Calu3 (cell line): Measurements from ENCODE around the gene ANKS1B. TPM values are rescaled to one million over a fixed set of nuclear protein-coding genes. Genes with fewer than 3 reads are reported as not detected.

Experiments
- BruUV-seq: library from RNA; stranded (reverse); fragments of 400-500 nt; replicated peaks from 2 replicates; lab custom pipeline; 2021; lab: Mats Ljungman, UMichigan
- CTCF ChIA-PET: fragments of 300-600 bp; sonication (Branson Sonifier 250); formaldehyde crosslinking; loops from one replicate; lab custom pipeline; 2022; ENCODE audit warnings: antibody characterized with exemption; lab: Charles Lee
- DNase-seq: peaks from one replicate; pipeline ENCODE4 v3.0.0; 2022
- H3K27ac Mint-ChIP-seq: one replicate; pipeline ENCODE4 v1.8.0; 2022; ENCODE audit warnings: mixed read lengths; ENCODE audit not compliant: unreplicated experiment
- H3K27me3 Mint-ChIP-seq: one replicate; pipeline ENCODE4 v1.8.0; 2022; ENCODE audit warnings: mixed read lengths; ENCODE audit not compliant: unreplicated experiment
- H3K36me3 Mint-ChIP-seq: one replicate; pipeline ENCODE4 v1.8.0; 2022; ENCODE audit warnings: mild to moderate bottlenecking, moderate library complexity, mixed read lengths; ENCODE audit not compliant: insufficient read depth, unreplicated experiment
- H3K4me1 Mint-ChIP-seq: one replicate; pipeline ENCODE4 v1.8.0; 2022; ENCODE audit warnings: mild to moderate bottlenecking, low read depth, mixed read lengths; ENCODE audit not compliant: unreplicated experiment
- H3K4me3 Mint-ChIP-seq: one replicate; pipeline ENCODE4 v1.8.0; 2022; ENCODE audit warnings: mild to moderate bottlenecking, low read depth, moderate library complexity, mixed read lengths; ENCODE audit not compliant: unreplicated experiment
- H3K9me3 Mint-ChIP-seq: one replicate; pipeline ENCODE4 v1.8.0; 2022; ENCODE audit warnings: low read depth, mixed read lengths; ENCODE audit not compliant: unreplicated experiment
- intact Hi-C: fragments of 100-400 bp; cut with micrococcal nuclease; formaldehyde crosslinking; loops from one replicate; pipeline ENCODE4 v1.10.0; 2022; ENCODE audit not compliant: unreplicated experiment
- total RNA-seq: library from RNA; stranded (reverse); gene quantifications from 2 replicates; pipeline ENCODE4 v1.2.3, GENCODE V29; 2022
- TF ChIP-seq, protein P1 (sequence below): fragments of 200-600 bp; IDR thresholded peaks from one replicate; pipeline ENCODE4 v1.8.0; 2022; ENCODE audit warnings: antibody characterized with exemption; ENCODE audit not compliant: unreplicated experiment

The ANKS1B gene
- total RNA-seq, 1 experiment from 2014 or later = 1.7 TPM

DNA sequence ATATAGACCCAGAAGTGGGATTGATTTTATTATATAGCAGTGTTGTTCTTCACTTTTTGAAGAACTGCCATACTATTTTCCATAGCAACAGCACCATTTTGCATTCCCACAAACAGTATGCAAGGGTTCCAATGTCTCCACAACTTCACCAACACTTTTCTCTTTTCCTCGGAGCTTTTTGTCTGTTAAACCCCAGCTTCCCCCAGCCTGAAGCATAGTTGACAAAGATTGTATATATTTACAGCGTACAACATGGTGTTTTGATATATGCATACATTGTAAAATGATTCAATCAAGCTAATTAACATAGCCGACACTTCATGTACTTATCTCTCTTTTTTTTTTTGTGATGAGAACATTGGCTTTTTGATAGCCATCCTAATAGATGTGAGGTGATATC, 982.6 kb downstream of the ANKS1B start:
- TF ChIP-seq, protein P1, sequence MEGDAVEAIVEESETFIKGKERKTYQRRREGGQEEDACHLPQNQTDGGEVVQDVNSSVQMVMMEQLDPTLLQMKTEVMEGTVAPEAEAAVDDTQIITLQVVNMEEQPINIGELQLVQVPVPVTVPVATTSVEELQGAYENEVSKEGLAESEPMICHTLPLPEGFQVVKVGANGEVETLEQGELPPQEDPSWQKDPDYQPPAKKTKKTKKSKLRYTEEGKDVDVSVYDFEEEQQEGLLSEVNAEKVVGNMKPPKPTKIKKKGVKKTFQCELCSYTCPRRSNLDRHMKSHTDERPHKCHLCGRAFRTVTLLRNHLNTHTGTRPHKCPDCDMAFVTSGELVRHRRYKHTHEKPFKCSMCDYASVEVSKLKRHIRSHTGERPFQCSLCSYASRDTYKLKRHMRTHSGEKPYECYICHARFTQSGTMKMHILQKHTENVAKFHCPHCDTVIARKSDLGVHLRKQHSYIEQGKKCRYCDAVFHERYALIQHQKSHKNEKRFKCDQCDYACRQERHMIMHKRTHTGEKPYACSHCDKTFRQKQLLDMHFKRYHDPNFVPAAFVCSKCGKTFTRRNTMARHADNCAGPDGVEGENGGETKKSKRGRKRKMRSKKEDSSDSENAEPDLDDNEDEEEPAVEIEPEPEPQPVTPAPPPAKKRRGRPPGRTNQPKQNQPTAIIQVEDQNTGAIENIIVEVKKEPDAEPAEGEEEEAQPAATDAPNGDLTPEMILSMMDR = no peak
- no peaks in the 10 kb centered on the region for H3K36me3 Mint-ChIP-seq
- BruUV-seq = no TSS peak
- H3K27me3 Mint-ChIP-seq = peaks cover 43% of the 10 kb centered on the region
- intact Hi-C loops = no loop called here
- no peaks in the 10 kb centered on the region for H3K9me3 Mint-ChIP-seq
- no peaks in the 10 kb centered on the region for H3K4me1 Mint-ChIP-seq
- H3K27ac Mint-ChIP-seq = no peak overlapping the region
- CTCF ChIA-PET = no interaction called here
- DNase-seq = no peak
- no peak overlapping the region for H3K4me3 Mint-ChIP-seq

- no peak overlapping the region for H3K4me3 Mint-ChIP-seq
- TF ChIP-seq, protein P1 = no peak
- CTCF ChIA-PET = interaction anchor here (0.5 to 1.5 kb wide), 4 partner anchors 31 to 467 kb away, joined by 3 to 15 read pairs (median 8); no protein-coding TSS in a partner anchor
These were observed 985.2 kb downstream of the ANKS1B start for GRCh38 chr12:98999559-98999958.

DNA sequence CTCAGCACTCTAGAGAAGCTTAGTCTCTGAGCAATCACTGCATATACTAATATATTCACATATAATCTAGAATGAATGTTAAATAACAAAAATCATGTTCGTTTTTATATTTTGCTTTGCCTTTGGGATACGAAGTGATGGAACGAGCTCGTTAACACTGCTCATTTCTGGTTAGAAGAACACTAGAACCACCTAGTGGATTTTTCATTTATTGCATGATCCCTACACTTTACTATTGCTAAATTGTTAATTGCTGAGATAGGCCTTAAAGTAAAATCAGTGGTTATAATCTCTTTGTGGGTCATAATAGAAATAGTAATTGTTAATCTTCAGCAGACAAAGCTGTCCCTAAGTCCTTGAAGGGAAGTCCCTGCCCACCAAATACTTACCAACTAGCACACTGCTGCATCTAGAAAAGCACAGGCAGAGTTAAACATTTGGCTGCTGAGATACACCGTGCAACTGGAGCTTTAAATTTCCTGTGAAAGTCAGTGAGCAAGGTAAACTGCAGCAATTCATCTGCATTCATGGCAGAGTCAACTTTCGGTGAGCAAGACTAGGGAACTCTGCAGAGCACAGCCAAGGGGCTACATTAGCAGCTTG, 985.9 kb downstream of the ANKS1B start:
- H3K36me3 Mint-ChIP-seq = no peaks in the 10 kb centered on the region
- no peak overlapping the region for H3K4me3 Mint-ChIP-seq
- no peaks in the 10 kb centered on the region for H3K9me3 Mint-ChIP-seq
- CTCF ChIA-PET = interaction anchor here (0.6 to 1.6 kb wide), 13 partner anchors 8 to 1247 kb away, joined by 3 to 15 read pairs (median 3); no protein-coding TSS in a partner anchor
- BruUV-seq = no TSS peak
- peaks cover 18% of the 10 kb centered on the region for H3K27me3 Mint-ChIP-seq
- H3K27ac Mint-ChIP-seq = no peak overlapping the region
- intact Hi-C loops = loop anchor here (1.0 to 5.0 kb wide), 6 partner anchors 256 to 581 kb away; no protein-coding TSS in a partner anchor
- H3K4me1 Mint-ChIP-seq = no peaks in the 10 kb centered on the region
- TF ChIP-seq, protein P1 = peak; percentile 40
- no peak for DNase-seq

More at GRCh38 chr12:98999559-98999958, 985.2 kb downstream of the ANKS1B start:
- no peak for DNase-seq
- Mint-ChIP-seq H3K27ac (no peak overlapping the region), H3K4me1 (no peaks in the 10 kb centered on the region), H3K36me3 (no peaks in the 10 kb centered on the region), H3K9me3 (no peaks in the 10 kb centered on the region), H3K27me3 (peaks cover 18% of the 10 kb centered on the region)
- no TSS peak for BruUV-seq
- intact Hi-C loops = loop anchor here (2.0 to 5.0 kb wide), 3 partner anchors 257 to 582 kb away; no protein-coding TSS in a partner anchor

DNA sequence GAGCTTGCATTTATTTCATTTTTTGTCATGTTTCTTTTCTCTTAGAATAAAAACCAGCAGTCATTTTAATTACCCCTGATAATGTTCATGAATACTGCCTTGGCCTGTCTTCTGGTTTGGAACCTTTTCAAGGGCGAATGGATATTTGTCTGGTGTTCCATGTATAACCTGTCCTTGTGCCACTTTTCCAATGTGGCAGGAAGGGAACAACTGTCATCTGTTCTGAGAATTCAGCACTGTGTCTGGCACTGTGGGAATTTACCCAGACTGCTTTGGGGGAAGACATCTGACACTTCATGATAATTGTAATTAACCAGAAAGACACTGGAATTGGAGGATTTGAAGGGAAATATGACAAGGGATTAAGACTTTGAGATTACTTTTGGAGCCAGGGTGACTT, 986.8 kb downstream of the ANKS1B start:
- H3K9me3 Mint-ChIP-seq = no peaks in the 10 kb centered on the region
- no TSS peak for BruUV-seq
- peaks cover 15% of the 10 kb centered on the region for H3K27me3 Mint-ChIP-seq
- H3K27ac Mint-ChIP-seq = no peak overlapping the region
- intact Hi-C loops = loop anchor here (1.0 to 5.0 kb wide), 7 partner anchors 43 to 581 kb away; no protein-coding TSS in a partner anchor
- no peaks in the 10 kb centered on the region for H3K4me1 Mint-ChIP-seq
- H3K4me3 Mint-ChIP-seq = no peak overlapping the region
- CTCF ChIA-PET = interaction anchor here (1.0 to 1.6 kb wide), 2 partner anchors 43 to 596 kb away, joined by 5 to 8 read pairs; no protein-coding TSS in a partner anchor
- no peak for DNase-seq
- no peaks in the 10 kb centered on the region for H3K36me3 Mint-ChIP-seq
- TF ChIP-seq, protein P1 = no peak
